Left ventricle myocardium superior (tissue), 1 donor: ENCODE measurements around the gene MOB1B. TPM values are rescaled to one million over a fixed set of nuclear protein-coding genes. Genes with fewer than 3 reads are reported as not detected.

Experiments used
- total RNA-seq: library from RNA; stranded (reverse); fragmentation: NEBNext Ultra II Directional; extraction: Animal tissue kit (Norgen Biotek cat#: 25700); gene quantifications from one replicate; pipeline ENCODE4 v1.2.1, GENCODE V29; 2021
- donor health status: DM: no; HTN: yes; CAD: no; lungs with severe emphysema.

Gene MOB1B
- total RNA-seq, 1 donor from 2014 or later: 18.4 TPM

Other genes starting within 250 kb of the MOB1B start
- 7.0 TPM for gene JCHAIN, start 235.9 kb upstream of the MOB1B start, total RNA-seq
- 14.2 TPM for gene UTP3, start 213.8 kb upstream of the MOB1B start, total RNA-seq
- 22.1 TPM for gene RUFY3, start 180.4 kb upstream of the MOB1B start, total RNA-seq
- gene GRSF1, start 62.5 kb upstream of the MOB1B start, total RNA-seq: 105 TPM
- gene DCK, start 91.3 kb downstream of the MOB1B start, total RNA-seq: 6.6 TPM